Spleen (tissue), 7 donors: Measurements from ENCODE around the gene KIAA0408.

ENCODE experiments used
- CTCF ChIP-seq, 11 experiments: fragments of 200-600 bp in 7 of 11; fragments of 450-650 bp in 4 of 11; sonication (generic) in 4 of 11; IDR thresholded peaks in 8 of 11; conservative IDR thresholded peaks in 3 of 11; 1 replicate in 7 of 11; 2 replicates in 4 of 11; pipeline versions ENCODE4 v1.4.0 to v1.8.0; 2016 to 2021; ENCODE audit warnings: antibody characterized with exemption in 11 of 11, inconsistent platforms in 4 of 11, mild to moderate bottlenecking in 1 of 11
- POLR2AphosphoS5 ChIP-seq, 3 donors: sonication (generic); formaldehyde crosslinking; IDR thresholded peaks; one replicate each; pipeline ENCODE4 v1.5.1; 2017; ENCODE audit warnings: antibody characterized with exemption in 3 of 3
- donor health status: DM: no; HTN: no; CAD: no; lungs with moderate emphysema.
- donor health status: DM: no; HTN: no; CAD: no.
- donor health status: DM: no; HTN: no; CAD: no.

- TF ChIP-seq POLR2AphosphoS5 (IDR thresholded peaks at IDR 0.05) = no peak
- no peak for TF ChIP-seq CTCF (IDR thresholded peaks at IDR 0.05 in 8 of 11, conservative IDR thresholded peaks at IDR 0.05 in 3 of 11)
Measured at GRCh38 chr6:127506894-127507293, 47.7 kb upstream of the KIAA0408 start.
